GM21723 (cell line): ENCODE results near the gene PHF19.

ENCODE experiments used
- ATAC-seq: cut with Tn5 transposase; IDR thresholded peaks from one replicate; pipeline ENCODE4 v1.9.1; 2021; ENCODE audit warnings: mild to moderate bottlenecking, moderate library complexity; ENCODE audit not compliant: unreplicated experiment

Gene PHF19

GRCh38 chr9:120876842-120877240, at the start of gene PHF19:
Gene PHF19, minus strand, starts transcription at chr9:120877188. Its CDS starts 2,447 bp downstream, at chr9:120874741.
- ATAC-seq, result peak; percentile 11

- ATAC-seq, result peak; percentile 14
Observed at GRCh38 chr9:120926397-120926928, 49.5 kb upstream of the PHF19 start, which contains the start of gene TRAF1. Gene TRAF1, minus strand, starts transcription at chr9:120926796. Its CDS starts 721 bp downstream, at chr9:120926075.

GRCh38 chr9:120925535-120926396, 48.8 kb upstream of the PHF19 start:
- peak; percentile 35 for ATAC-seq

GRCh38 chr9:120924698-120925534, 47.9 kb upstream of the PHF19 start:
- ATAC-seq, result no peak

- no peak for ATAC-seq
Observed at GRCh38 chr9:120923620-120924328, 46.8 kb upstream of the PHF19 start.

- no peak for ATAC-seq
Observed at GRCh38 chr9:120922404-120923195, 45.6 kb upstream of the PHF19 start.

- no peak for ATAC-seq
Observed at GRCh38 chr9:120921661-120922181, 44.7 kb upstream of the PHF19 start.

- no peak for ATAC-seq
Observed at GRCh38 chr9:120920806-120921178, 43.8 kb upstream of the PHF19 start.

- ATAC-seq, result no peak
Observed at GRCh38 chr9:120919843-120920805, 43.1 kb upstream of the PHF19 start.

- ATAC-seq, result no peak
Observed at GRCh38 chr9:120918931-120919842, 42.2 kb upstream of the PHF19 start.

GRCh38 chr9:120917929-120918762, 41.2 kb upstream of the PHF19 start:
- no peak for ATAC-seq

GRCh38 chr9:120916991-120917880, 40.2 kb upstream of the PHF19 start:
- ATAC-seq, result no peak

- no peak for ATAC-seq
Observed at GRCh38 chr9:120916588-120916987, 39.6 kb upstream of the PHF19 start.

GRCh38 chr9:120915854-120916470, 39.0 kb upstream of the PHF19 start:
- no peak for ATAC-seq

- no peak for ATAC-seq
Observed at GRCh38 chr9:120914953-120915352, 38.0 kb upstream of the PHF19 start.
